HEK293 (cell line): Measurements from ENCODE around the gene MPC1.
A peak's percentile ranks its signal among the peaks of the same experiment; 100 is the strongest.

Source experiments
- CTCF ChIA-PET: fragments of 350-600 bp; formaldehyde crosslinking; extraction: SDS; loops from one replicate; lab custom pipeline; 2021; ENCODE audit warnings: antibody characterized with exemption; lab: Yijun Ruan, JAX
- POLR2A ChIA-PET: fragments of 300-600 bp; formaldehyde crosslinking; extraction: SDS; loops from one replicate; lab custom pipeline; 2020; ENCODE audit warnings: antibody characterized with exemption, inconsistent platforms; lab: Yijun Ruan, JAX
- H3K27ac ChIP-seq: fragments of 200-500 bp; sonication (Bioruptor generic); 2 replicates; pipeline ENCODE4 v1.5.1; 2014; ENCODE audit warnings: low read depth, low read length, control low read depth, inconsistent platforms; ENCODE audit errors: extremely low read depth
- H3K36me3 ChIP-seq, 2 experiments: fragments of 200-500 bp in 1 of 2; sonication (Bioruptor generic) in 1 of 2; 1 replicate in 1 of 2; 2 replicates in 1 of 2; pipeline ENCODE4 v1.5.1; 2014 to 2017; ENCODE audit warnings: inconsistent platforms in 2 of 2, low read length in 2 of 2; ENCODE audit not compliant: control insufficient read depth in 2 of 2, insufficient read depth in 1 of 2
- H3K4me1 ChIP-seq: fragments of 200-500 bp; sonication (Bioruptor generic); 2 replicates; pipeline ENCODE4 v1.5.1; 2014; ENCODE audit warnings: mild to moderate bottlenecking, low read length, inconsistent platforms; ENCODE audit not compliant: control insufficient read depth, insufficient read depth
- H3K4me3 ChIP-seq: 2 replicates; pipeline ENCODE4 v1.5.1; 2011; ENCODE audit warnings: low read depth, mild to moderate bottlenecking, control low read depth, low read length, moderate library complexity
- H3K9me3 ChIP-seq: fragments of 200-500 bp; sonication (Bioruptor generic); 2 replicates; pipeline ENCODE4 v1.5.1; 2014; ENCODE audit warnings: low read depth, low read length, inconsistent platforms; ENCODE audit not compliant: control insufficient read depth, insufficient read depth
- AEBP2 ChIP-seq: fragments of 450-650 bp; formaldehyde crosslinking; IDR thresholded peaks from 2 replicates; pipeline ENCODE4 v1.5.1; 2016; ENCODE audit warnings: missing biosample characterization, missing genetic modification characterization, borderline replicate concordance
- GFI1B ChIP-seq: fragments of 450-650 bp; formaldehyde crosslinking; IDR thresholded peaks from 2 replicates; pipeline ENCODE4 v1.5.1; 2016; ENCODE audit warnings: missing biosample characterization, missing genetic modification characterization
- GLI4 ChIP-seq: fragments of 450-650 bp; formaldehyde crosslinking; IDR thresholded peaks from 2 replicates; pipeline ENCODE4 v1.5.1; 2016; ENCODE audit warnings: missing biosample characterization, missing genetic modification characterization
- HOXA7 ChIP-seq: sonication (generic); formaldehyde crosslinking; IDR thresholded peaks from 2 replicates; pipeline ENCODE4 v1.8.1; 2022; ENCODE audit warnings: missing genetic modification reagents, borderline replicate concordance
- RBAK ChIP-seq: fragments of 450-650 bp; formaldehyde crosslinking; IDR thresholded peaks from 2 replicates; pipeline ENCODE4 v1.5.1; 2016; ENCODE audit warnings: missing biosample characterization, missing genetic modification characterization
- SP3 ChIP-seq: fragments of 450-650 bp; formaldehyde crosslinking; IDR thresholded peaks from 2 replicates; pipeline ENCODE4 v1.5.1; 2016; ENCODE audit warnings: missing biosample characterization, missing genetic modification characterization
- TRIM28 ChIP-seq: IDR thresholded peaks from 2 replicates; pipeline ENCODE4 v1.6.1; 2011; ENCODE audit warnings: low read length, control low read depth, borderline replicate concordance
- ZNF140 ChIP-seq: fragments of 450-650 bp; formaldehyde crosslinking; IDR thresholded peaks from 2 replicates; pipeline ENCODE4 v1.5.1; 2016; ENCODE audit warnings: missing biosample characterization, missing genetic modification characterization
- ZNF169 ChIP-seq: fragments of 450-650 bp; formaldehyde crosslinking; IDR thresholded peaks from 2 replicates; pipeline ENCODE4 v1.5.1; 2016; ENCODE audit warnings: missing biosample characterization, missing genetic modification characterization
- ZNF292 ChIP-seq: fragments of 450-650 bp; formaldehyde crosslinking; IDR thresholded peaks from 2 replicates; pipeline ENCODE4 v1.5.1; 2016; ENCODE audit warnings: low read depth, missing biosample characterization, missing genetic modification characterization, borderline replicate concordance
- ZNF341 ChIP-seq: fragments of 450-650 bp; formaldehyde crosslinking; IDR thresholded peaks from 2 replicates; pipeline ENCODE4; 2016; ENCODE audit warnings: low read depth, missing biosample characterization, missing genetic modification characterization
- ZNF398 ChIP-seq: fragments of 450-650 bp; formaldehyde crosslinking; IDR thresholded peaks from 2 replicates; pipeline ENCODE4 v1.5.1; 2017; ENCODE audit warnings: missing biosample characterization, missing genetic modification characterization
- ZNF549 ChIP-seq: fragments of 450-650 bp; IDR thresholded peaks from 2 replicates; pipeline ENCODE4 v1.5.1; 2018; ENCODE audit warnings: missing biosample characterization, missing genetic modification characterization, mild to moderate bottlenecking, inconsistent platforms, moderate library complexity
- ZNF558 ChIP-seq: fragments of 450-650 bp; formaldehyde crosslinking; IDR thresholded peaks from 2 replicates; pipeline ENCODE4 v1.5.1; 2016; ENCODE audit warnings: missing biosample characterization, missing genetic modification characterization
- ZNF560 ChIP-seq: fragments of 450-650 bp; formaldehyde crosslinking; IDR thresholded peaks from 2 replicates; pipeline ENCODE4 v1.5.1; 2017; ENCODE audit warnings: missing biosample characterization, missing genetic modification characterization, borderline replicate concordance
- ZNF600 ChIP-seq: fragments of 450-650 bp; formaldehyde crosslinking; IDR thresholded peaks from 2 replicates; pipeline ENCODE4 v1.5.1; 2016; ENCODE audit warnings: missing biosample characterization, missing genetic modification characterization
- ZNF610 ChIP-seq: fragments of 450-650 bp; formaldehyde crosslinking; IDR thresholded peaks from 2 replicates; pipeline ENCODE4 v1.5.1; 2016; ENCODE audit warnings: missing biosample characterization, missing genetic modification characterization, borderline replicate concordance
- ZNF654 ChIP-seq: fragments of 450-650 bp; formaldehyde crosslinking; IDR thresholded peaks from 2 replicates; pipeline ENCODE4 v1.5.1; 2016; ENCODE audit warnings: low read depth, missing biosample characterization, missing genetic modification characterization
- ZNF768 ChIP-seq: fragments of 450-650 bp; formaldehyde crosslinking; IDR thresholded peaks from 2 replicates; pipeline ENCODE4 v1.5.1; 2018; ENCODE audit warnings: missing biosample characterization, mild to moderate bottlenecking, missing genetic modification characterization
- ZNF791 ChIP-seq: fragments of 450-650 bp; formaldehyde crosslinking; IDR thresholded peaks from 2 replicates; pipeline ENCODE4 v1.5.1; 2016; ENCODE audit warnings: missing biosample characterization, missing genetic modification characterization
- ZNF843 ChIP-seq: fragments of 450-650 bp; formaldehyde crosslinking; IDR thresholded peaks from 2 replicates; pipeline ENCODE4 v1.5.1; 2016; ENCODE audit warnings: missing biosample characterization, missing genetic modification characterization
- TF ChIP-seq, protein P1 (sequence below): fragments of 450-650 bp; formaldehyde crosslinking; IDR thresholded peaks from 2 replicates; pipeline ENCODE4 v1.5.1; 2016; ENCODE audit warnings: missing biosample characterization, missing genetic modification characterization
- TF ChIP-seq, protein P2 (sequence below): fragments of 450-650 bp; formaldehyde crosslinking; conservative IDR thresholded peaks from 2 replicates; pipeline ENCODE4 v1.5.1; 2016; ENCODE audit warnings: low read depth, missing biosample characterization, missing genetic modification characterization

MPC1 gene

DNA sequence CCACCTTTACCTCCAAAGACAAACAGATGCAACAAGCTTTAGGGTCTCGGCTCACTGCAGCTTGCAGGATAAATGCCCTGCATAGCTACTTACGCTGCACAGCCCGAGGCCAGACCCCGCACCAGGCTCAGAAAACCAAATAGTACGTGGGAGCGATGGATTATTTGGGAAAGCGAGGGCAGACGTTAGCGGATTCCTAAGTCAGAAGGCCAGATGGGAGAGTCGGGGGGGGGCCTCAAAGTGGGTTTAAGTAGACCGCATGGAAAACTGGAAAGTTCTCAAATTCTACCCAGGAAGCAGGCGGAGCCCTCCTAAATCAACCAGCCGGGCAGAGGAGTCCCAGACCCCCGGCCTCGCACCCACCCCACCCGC, 40.8 kb downstream of the MPC1 start:
- peak overlapping the region; percentile 71; the same call in 1 of the 2 replicates for H3K27ac ChIP-seq
- H3K36me3 ChIP-seq = peaks cover 0 to 36% of the 10 kb centered on the region in 2 experiments; a peak in 2 of 3 replicates
- ChIA-PET POLR2A (interaction anchor here (0.9 to 1.7 kb wide), 2 partner anchors 19 to 40 kb away, joined by 5 to 7 read pairs; no protein-coding TSS in a partner anchor), CTCF (interaction anchor here (0.6 to 0.8 kb wide), 2 partner anchors 36 to 38 kb away, joined by 3 to 5 read pairs; no protein-coding TSS in a partner anchor)
- H3K9me3 ChIP-seq = no peaks in the 10 kb centered on the region
- peaks cover 3% of the 10 kb centered on the region; the same call in 1 of the 2 replicates for H3K4me1 ChIP-seq
- peak overlapping the region; percentile 94 for H3K4me3 ChIP-seq
- TF ChIP-seq HOXA7 (CRISPR knock-in tag) (no peak), ZNF768 (tag by site-specific recombination) (0 out of 2 replicates have a peak, but pooled peaks have one; percentile 11), ZNF560 (tag by site-specific recombination) (no peak), ZNF654 (no peak), ZNF341 (tag by site-specific recombination) (no peak), SP3 (tag by site-specific recombination) (no peak)
- TF ChIP-seq, protein P1, sequence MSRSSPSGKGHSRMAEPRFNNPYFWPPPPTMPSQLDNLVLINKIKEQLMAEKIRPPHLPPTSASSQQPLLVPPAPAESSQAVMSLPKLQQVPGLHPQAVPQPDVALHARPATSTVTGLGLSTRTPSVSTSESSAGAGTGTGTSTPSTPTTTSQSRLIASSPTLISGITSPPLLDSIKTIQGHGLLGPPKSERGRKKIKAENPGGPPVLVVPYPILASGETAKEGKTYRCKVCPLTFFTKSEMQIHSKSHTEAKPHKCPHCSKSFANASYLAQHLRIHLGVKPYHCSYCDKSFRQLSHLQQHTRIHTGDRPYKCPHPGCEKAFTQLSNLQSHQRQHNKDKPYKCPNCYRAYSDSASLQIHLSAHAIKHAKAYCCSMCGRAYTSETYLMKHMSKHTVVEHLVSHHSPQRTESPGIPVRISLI (tag by site-specific recombination) = no peak

- Histone ChIP-seq H3K36me3 (peaks cover 2 to 41% of the 10 kb centered on the region in 2 experiments; a peak in 2 of 3 replicates), H3K9me3 (no peaks in the 10 kb centered on the region), H3K27ac (no peak overlapping the region), H3K4me3 (peak overlapping the region; percentile 94), H3K4me1 (peaks cover 3% of the 10 kb centered on the region; the same call in 1 of the 2 replicates)
- ChIA-PET POLR2A (interaction anchor here (0.7 to 0.9 kb wide), 2 partner anchors 19 to 31 kb away, joined by 5 read pairs; no protein-coding TSS in a partner anchor), CTCF (interaction anchor here (0.6 to 0.8 kb wide), 2 partner anchors 36 to 39 kb away, joined by 3 to 5 read pairs; no protein-coding TSS in a partner anchor)
- TF ChIP-seq TRIM28 (no peak), ZNF398 (no peak), GFI1B (tag by site-specific recombination) (no peak), ZNF292 (tag by site-specific recombination) (no peak), ZNF610 (tag by site-specific recombination) (no peak), ZNF600 (tag by site-specific recombination) (no peak), ZNF140 (tag by site-specific recombination) (no peak), ZNF558 (tag by site-specific recombination) (no peak), ZNF549 (tag by site-specific recombination) (no peak)
Observed at GRCh38 chr6:166341464-166341863, 41.3 kb downstream of the MPC1 start.

GRCh38 chr6:166338854-166339253, 43.9 kb downstream of the MPC1 start:
- Histone ChIP-seq H3K9me3 (no peaks in the 10 kb centered on the region), H3K4me3 (no peak overlapping the region), H3K27ac (no peak overlapping the region), H3K4me1 (peaks cover 3% of the 10 kb centered on the region; the same call in 1 of the 2 replicates), H3K36me3 (peaks cover 5 to 64% of the 10 kb centered on the region in 2 experiments; a peak in 2 of 3 replicates)
- POLR2A ChIA-PET = no interaction called here
- CTCF ChIA-PET = no interaction called here
- TF ChIP-seq ZNF169 (tag by site-specific recombination) = no peak
- TF ChIP-seq GLI4 (tag by site-specific recombination) = no peak
- no peak for TF ChIP-seq ZNF843 (tag by site-specific recombination)
- TF ChIP-seq ZNF768 (tag by site-specific recombination) = no peak
- TF ChIP-seq, protein P2, sequence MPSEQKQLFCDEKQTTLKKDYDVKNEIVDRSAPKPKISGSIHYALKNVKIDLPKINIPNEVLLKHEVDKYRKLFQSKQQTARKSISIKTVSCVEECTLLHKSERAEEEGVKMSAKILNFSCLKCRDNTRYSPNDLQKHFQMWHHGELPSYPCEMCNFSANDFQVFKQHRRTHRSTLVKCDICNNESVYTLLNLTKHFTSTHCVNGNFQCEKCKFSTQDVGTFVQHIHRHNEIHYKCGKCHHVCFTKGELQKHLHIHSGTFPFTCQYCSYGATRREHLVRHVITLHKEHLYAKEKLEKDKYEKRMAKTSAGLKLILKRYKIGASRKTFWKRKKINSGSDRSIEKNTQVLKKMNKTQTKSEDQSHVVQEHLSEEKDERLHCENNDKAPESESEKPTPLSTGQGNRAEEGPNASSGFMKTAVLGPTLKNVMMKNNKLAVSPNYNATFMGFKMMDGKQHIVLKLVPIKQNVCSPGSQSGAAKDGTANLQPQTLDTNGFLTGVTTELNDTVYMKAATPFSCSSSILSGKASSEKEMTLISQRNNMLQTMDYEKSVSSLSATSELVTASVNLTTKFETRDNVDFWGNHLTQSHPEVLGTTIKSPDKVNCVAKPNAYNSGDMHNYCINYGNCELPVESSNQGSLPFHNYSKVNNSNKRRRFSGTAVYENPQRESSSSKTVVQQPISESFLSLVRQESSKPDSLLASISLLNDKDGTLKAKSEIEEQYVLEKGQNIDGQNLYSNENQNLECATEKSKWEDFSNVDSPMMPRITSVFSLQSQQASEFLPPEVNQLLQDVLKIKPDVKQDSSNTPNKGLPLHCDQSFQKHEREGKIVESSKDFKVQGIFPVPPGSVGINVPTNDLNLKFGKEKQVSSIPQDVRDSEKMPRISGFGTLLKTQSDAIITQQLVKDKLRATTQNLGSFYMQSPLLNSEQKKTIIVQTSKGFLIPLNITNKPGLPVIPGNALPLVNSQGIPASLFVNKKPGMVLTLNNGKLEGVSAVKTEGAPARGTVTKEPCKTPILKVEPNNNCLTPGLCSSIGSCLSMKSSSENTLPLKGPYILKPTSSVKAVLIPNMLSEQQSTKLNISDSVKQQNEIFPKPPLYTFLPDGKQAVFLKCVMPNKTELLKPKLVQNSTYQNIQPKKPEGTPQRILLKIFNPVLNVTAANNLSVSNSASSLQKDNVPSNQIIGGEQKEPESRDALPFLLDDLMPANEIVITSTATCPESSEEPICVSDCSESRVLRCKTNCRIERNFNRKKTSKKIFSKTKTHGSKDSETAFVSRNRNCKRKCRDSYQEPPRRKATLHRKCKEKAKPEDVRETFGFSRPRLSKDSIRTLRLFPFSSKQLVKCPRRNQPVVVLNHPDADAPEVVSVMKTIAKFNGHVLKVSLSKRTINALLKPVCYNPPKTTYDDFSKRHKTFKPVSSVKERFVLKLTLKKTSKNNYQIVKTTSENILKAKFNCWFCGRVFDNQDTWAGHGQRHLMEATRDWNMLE (tag by site-specific recombination) = no peak
- no peak for TF ChIP-seq ZNF791
- no peak for TF ChIP-seq RBAK (tag by site-specific recombination)
- TF ChIP-seq AEBP2 (tag by site-specific recombination) = no peak
